SK-N-DZ (cell line): ENCODE data around the gene DAW1. TPM values are rescaled to one million over a fixed set of nuclear protein-coding genes. Genes with fewer than 3 reads are reported as not detected.
"Not testable (repeated sequence)": the region's sequence is repeated elsewhere in the genome, so short reads cannot be mapped to it uniquely, and the experiment has no call there.

Experiments used
- DNase-seq: peaks from one replicate; pipeline ENCODE4 v3.0.0-alpha.2; 2015; ENCODE audit warnings: low spot score
- polyA plus RNA-seq, 2 experiments: library from polyadenylated mRNA; depleted of rRNA; stranded (reverse); fragments of >200 nt; gene quantifications; 2 replicates each; pipeline ENCODE4 v1.2.3, GENCODE V29; 2014

The DAW1 gene, protein sequence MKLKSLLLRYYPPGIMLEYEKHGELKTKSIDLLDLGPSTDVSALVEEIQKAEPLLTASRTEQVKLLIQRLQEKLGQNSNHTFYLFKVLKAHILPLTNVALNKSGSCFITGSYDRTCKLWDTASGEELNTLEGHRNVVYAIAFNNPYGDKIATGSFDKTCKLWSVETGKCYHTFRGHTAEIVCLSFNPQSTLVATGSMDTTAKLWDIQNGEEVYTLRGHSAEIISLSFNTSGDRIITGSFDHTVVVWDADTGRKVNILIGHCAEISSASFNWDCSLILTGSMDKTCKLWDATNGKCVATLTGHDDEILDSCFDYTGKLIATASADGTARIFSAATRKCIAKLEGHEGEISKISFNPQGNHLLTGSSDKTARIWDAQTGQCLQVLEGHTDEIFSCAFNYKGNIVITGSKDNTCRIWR
- not detected in 2 replicates for polyA plus RNA-seq (2014; cell fraction: cytosol; rRNA removed)
- polyA plus RNA-seq (2014; cell fraction: nucleus; rRNA removed), result not detected in 2 replicates

DNA sequence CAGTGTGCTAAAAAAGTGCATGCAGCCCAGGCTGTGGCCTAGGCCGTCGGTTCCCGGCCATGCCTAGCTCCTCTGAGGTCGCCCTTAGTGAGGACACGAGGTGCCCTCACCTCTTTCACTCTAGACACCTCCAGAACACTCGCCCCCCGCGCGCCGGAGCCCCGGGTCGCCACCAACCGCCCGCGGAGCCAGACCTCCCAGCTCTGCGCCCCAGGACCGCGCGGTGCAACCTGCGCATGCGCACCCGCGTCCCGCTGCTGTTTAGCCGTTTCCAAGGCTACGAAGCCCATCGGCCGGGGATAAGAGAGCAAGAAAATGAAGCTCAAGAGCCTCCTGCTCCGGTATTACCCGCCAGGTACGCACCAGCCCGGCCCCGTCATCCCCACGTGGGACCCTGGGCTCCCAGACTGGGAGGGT is at the start of gene DAW1:
Gene DAW1 (plus strand): TSS at position 257 of the 417 bp plus-strand sequence. CDS start 59 bp downstream, at position 316.
- peak; percentile 25 for DNase-seq

DNA sequence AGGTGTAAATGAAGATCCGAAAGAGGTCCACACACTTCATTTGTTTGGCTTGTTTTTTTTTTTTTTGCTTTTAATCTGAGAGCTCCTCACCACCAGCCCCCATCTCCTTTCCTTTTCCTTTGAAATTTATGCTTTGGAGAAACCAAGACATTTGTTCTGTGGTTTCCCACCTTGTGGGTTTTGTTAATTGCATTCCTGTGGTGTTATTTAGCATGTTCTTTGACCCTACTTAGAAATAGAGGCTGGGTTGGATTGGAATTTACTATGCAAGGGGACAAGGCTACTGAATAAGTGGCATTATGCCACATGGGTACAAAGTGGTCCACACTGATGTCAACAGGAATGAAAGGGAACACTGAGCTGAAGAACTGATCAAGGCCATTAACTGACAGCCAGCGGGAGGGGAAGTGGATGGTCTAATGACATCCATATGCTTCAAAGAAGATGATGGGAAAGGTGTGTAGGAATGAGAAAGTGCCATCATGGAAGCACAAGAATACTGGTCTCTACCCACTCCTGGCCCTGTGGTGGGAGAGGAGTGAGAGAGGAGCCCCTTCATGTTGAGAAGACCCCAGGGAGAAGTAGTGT is 48.9 kb upstream of the DAW1 start:
- DNase-seq, result no peak

DNA sequence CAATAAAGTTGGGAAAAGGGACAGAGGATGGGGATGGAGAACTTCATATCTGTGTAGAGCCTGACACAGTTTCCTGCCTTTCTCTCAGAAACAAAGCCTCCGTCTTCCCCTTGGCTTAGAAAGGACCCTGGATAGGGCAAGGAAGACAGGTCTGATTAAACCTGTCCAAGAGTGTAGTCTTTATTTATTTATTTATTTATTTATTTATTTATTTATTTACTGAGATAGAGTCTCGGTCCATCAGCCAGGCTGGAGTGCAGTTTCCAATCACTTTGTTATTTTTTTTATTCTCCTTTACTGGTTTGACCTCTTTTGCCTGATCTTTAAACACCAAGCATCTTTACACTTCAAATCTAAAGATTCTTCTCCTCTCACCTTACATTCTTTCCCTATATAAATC is 47.5 kb upstream of the DAW1 start:
- DNase-seq, result no peak

DNA sequence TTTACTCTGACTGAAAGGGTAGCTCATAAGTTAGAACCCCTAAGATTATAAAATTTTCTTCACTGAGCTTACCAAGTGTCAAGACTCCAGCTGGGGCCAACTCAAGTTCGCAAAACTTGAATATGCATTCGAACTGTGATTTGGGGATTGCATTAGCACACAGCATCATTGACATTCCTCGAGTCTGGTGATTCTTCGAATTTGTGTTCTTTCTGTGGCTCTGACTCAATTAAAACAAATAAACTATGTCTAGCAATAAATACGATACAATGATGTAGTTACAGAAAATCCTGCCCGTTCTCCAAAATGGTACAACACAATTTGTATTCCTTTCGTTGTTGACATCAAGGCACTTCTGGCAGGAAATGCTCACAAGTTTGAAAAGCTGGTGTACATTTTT is 46.7 kb upstream of the DAW1 start:
- no peak for DNase-seq

GRCh38 chr2:227826019-227826521 is 45.4 kb upstream of the DAW1 start:
- no peak for DNase-seq

- no peak for DNase-seq
Observed at GRCh38 chr2:227826563-227826962, 44.9 kb upstream of the DAW1 start.

DNA sequence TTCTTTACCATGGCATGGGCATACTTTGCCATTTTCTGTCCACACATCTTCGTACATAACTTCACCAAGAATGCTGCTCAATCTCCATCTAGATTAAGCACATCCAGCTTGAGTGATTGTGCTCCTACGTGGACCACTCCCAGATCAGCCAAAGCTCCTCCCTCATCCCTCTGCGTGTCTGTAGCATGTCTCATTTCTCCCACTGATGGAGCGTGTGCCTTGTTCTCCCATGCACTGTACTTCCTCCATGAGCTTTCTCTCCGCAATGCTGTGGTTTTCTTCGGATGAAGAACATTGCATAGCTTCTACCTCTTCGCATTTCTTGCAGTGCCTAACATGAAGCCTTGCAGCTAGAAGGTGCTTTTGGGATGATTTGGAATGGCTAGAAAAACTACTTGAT is 44.3 kb upstream of the DAW1 start:
- DNase-seq, result no peak

DNA sequence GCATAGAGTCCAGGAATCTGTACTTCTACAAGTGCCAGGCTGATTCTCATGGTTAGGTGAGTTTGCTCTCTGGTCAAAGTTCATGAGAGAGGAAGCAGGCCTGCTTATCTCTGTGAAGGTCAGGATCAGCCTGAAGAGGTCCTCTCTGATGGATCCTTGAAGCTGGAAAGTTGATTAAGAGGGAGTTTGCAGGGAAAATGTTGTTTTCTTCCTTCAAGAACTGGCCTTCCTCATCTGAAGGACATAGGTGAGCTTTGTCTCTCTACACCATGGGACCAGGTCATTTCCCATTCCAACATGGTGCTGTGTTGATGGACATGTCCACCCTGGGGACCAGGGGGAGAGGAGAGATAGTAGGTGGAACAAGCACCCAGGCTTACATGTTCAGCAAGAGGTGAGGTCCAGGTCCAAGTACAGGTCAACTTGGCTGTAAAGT is 42.9 kb upstream of the DAW1 start:
- no peak for DNase-seq

- no peak for DNase-seq
Observed at GRCh38 chr2:227829337-227829736, 42.1 kb upstream of the DAW1 start.

- no peak for DNase-seq
Observed at GRCh38 chr2:227834423-227834822, 37.0 kb upstream of the DAW1 start.

- DNase-seq, result no peak
Observed at GRCh38 chr2:227834916-227835650, 36.3 kb upstream of the DAW1 start.

DNA sequence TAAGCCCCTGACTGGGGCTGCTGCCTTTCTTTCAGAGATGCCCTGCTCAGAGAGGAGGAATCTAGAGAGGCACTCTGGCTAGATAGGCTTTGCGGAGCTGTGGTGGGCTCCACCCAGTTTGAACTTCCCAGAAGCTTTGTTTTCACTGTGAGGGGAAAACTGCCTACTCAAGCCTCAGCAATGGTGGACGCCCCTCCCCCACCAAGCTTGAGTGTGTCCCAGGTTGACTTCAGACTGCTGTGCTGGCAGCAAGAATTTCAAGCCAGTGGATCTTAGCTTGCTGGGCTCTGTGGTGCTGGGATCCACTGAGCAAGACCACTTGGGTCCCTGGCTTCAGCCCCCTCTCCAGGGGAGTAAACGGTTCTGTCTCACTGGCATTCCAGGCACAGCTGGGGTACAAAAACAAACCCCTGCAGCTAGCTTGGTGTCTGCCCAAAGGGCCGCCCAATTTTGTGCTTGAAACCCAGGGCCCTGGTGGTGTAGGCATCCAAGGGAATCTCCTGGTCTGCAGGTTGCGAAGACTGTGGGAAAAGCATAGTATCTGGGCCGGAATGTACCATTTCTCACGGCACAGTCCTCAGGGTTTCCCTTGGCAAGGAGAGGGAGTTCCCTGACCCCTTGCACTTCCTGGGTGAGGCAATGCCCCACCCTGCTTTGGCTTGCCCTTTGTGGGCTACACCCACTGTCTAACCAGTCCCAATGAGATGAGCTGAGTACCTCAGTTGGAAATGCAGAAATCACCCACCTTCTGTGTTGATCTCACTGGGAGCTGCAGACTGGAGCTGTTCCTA is 31.9 kb upstream of the DAW1 start:
- DNase-seq, result not testable (repeated sequence)

GRCh38 chr2:227846831-227847230 is 24.6 kb upstream of the DAW1 start:
- no peak for DNase-seq

DNA sequence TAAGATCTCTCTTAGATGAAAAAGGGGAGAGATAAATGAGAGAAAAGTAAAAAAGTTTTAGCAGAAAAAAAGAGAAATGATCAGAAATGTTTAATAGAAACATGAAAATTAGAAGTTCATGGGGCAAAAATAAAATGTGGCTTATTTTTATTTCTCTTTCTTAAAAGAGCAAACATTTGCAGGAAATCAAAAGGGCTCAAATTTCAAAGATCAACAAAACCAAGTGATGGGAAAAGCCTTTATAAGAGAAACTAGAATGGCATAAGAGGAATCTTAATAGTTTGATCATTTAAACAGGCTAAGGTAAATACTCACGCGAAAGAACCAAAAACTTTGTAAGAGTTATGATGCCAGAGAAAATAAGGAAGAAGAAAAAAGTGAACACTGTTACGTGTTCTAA is 23.3 kb upstream of the DAW1 start:
- no peak for DNase-seq

GRCh38 chr2:227848586-227848985 is 22.8 kb upstream of the DAW1 start:
- no peak for DNase-seq

GRCh38 chr2:227849906-227850305 is 21.5 kb upstream of the DAW1 start:
- DNase-seq, result no peak

DNA sequence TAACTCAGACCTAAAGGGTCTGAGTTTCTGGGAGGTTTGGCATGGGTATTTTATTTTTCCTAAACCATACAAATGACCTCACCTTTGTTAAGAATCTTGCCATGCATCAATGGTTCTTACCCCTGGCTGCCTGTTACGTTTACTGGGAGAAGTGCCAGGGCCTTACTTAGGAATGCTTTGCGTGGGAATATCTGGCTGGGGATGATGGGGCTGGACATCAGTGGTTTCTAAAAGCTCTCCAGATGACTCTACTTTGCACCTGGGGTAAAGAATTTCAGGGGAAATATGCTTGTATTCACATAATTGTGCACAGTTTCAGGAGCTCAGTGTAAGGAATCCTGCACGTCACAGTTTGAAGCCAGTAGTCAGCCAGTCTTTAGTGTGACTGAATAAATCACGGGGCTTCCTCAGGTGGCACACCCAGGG is 18.2 kb upstream of the DAW1 start:
- no peak for DNase-seq

GRCh38 chr2:227853765-227854271 is 17.6 kb upstream of the DAW1 start:
- no peak for DNase-seq

- no peak for DNase-seq
Observed at GRCh38 chr2:227855440-227855839, 16.0 kb upstream of the DAW1 start.

- DNase-seq, result no peak
Observed at GRCh38 chr2:227856697-227857096, 14.7 kb upstream of the DAW1 start.

DNA sequence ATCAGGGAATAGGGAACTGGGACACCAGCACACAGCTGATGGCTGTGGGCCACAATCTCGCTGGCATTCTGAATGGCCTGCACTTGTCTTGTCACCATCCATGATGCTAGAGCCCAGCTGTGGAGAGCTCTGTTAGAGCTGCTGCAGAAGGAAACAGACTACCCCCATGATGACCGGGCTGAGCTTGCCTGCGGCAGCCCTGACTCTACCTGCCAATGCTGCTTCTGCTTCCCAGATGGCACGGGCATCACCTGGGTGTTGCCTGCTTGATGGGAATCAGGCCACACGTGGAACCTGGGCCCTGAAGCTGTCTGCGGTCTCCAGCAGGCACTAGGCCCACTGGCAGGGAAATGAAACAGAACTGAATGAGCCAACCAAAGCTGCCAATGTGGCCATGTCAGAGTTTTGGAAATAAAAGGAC is 11.2 kb upstream of the DAW1 start:
- DNase-seq, result no peak
